GM21717 (cell line): ENCODE results near the gene FGF11.
A peak's percentile ranks its signal among the peaks of the same experiment; 100 is the strongest.
"Not testable (repeated sequence)": the region's sequence is repeated elsewhere in the genome, so short reads cannot be mapped to it uniquely, and the experiment has no call there.

Experiments
- ATAC-seq: cut with Tn5 transposase; IDR thresholded peaks from one replicate; pipeline ENCODE4 v1.9.1; 2021; ENCODE audit warnings: mild to moderate bottlenecking, moderate library complexity; ENCODE audit not compliant: unreplicated experiment

The FGF11 gene

GRCh38 chr17:7478276-7479212 is 39.2 kb downstream of the FGF11 start:
- ATAC-seq = no peak

GRCh38 chr17:7479213-7480088 is 40.1 kb downstream of the FGF11 start, which contains the start of gene ZBTB4:
TSS of gene ZBTB4 (minus strand) at chr17:7479631. CDS start at chr17:7466801, 12,830 bp downstream.
- ATAC-seq = no peak

- no peak for ATAC-seq
Measured at GRCh38 chr17:7480089-7480384, 40.7 kb downstream of the FGF11 start.

GRCh38 chr17:7481275-7481674 is 42.0 kb downstream of the FGF11 start, which contains the start of gene SLC35G6:
TSS of gene SLC35G6 (plus strand) at chr17:7481446. CDS start at chr17:7481517, 71 bp downstream.
- not testable (repeated sequence) for ATAC-seq

- ATAC-seq = not testable (repeated sequence)
Measured at GRCh38 chr17:7481842-7482741, 42.8 kb downstream of the FGF11 start.

- not testable (repeated sequence) for ATAC-seq
Measured at GRCh38 chr17:7482742-7483088, 43.4 kb downstream of the FGF11 start.

- peak; percentile 35 for ATAC-seq
Measured at GRCh38 chr17:7483255-7484066, 44.1 kb downstream of the FGF11 start.

GRCh38 chr17:7484067-7484918 is 45.0 kb downstream of the FGF11 start, which contains the start of gene POLR2A:
TSS of gene POLR2A (plus strand) at chr17:7484366.
- ATAC-seq = peak; percentile 52

GRCh38 chr17:7484919-7485377 is 45.6 kb downstream of the FGF11 start:
- no peak for ATAC-seq

GRCh38 chr17:7486181-7486580 is 46.9 kb downstream of the FGF11 start:
- ATAC-seq = no peak

GRCh38 chr17:7490144-7490543 is 50.8 kb downstream of the FGF11 start:
- ATAC-seq = no peak

- no peak for ATAC-seq
Measured at GRCh38 chr17:7491583-7491982, 52.3 kb downstream of the FGF11 start.

- no peak for ATAC-seq
Measured at GRCh38 chr17:7493941-7494340, 54.6 kb downstream of the FGF11 start.
